WTC11 (cell line): Measurements from ENCODE around the gene SECTM1. TPM values are rescaled to one million over a fixed set of nuclear protein-coding genes. Genes with fewer than 3 reads are reported as not detected.
A peak's percentile ranks its signal among the peaks of the same experiment; 100 is the strongest.

ENCODE experiments used
- ATAC-seq: fragments of 200-7000 bp; cut with Tn5 transposase; 2 replicates; pipeline ENCODE4 v1.10.0; 2021; ENCODE audit warnings: mild to moderate bottlenecking, moderate library complexity
- CTCF ChIA-PET: fragments of 300-600 bp; sonication (Branson Sonifier 250); formaldehyde crosslinking; loops from one replicate; lab custom pipeline; 2021; ENCODE audit warnings: antibody characterized with exemption; lab: Charles Lee
- POLR2A ChIA-PET: fragments of 350-600 bp; sonication (Branson Sonifier 250); formaldehyde crosslinking; loops from one replicate; lab custom pipeline; 2021; ENCODE audit warnings: antibody characterized with exemption; lab: Charles Lee
- DNase-seq: peaks from one replicate; pipeline ENCODE4 v3.0.0; 2021; ENCODE audit warnings: low spot score
- H3K27ac Mint-ChIP-seq: 2 replicates; pipeline ENCODE4 v1.8.0; 2021; ENCODE audit warnings: mixed read lengths
- H3K27me3 Mint-ChIP-seq: 2 replicates; pipeline ENCODE4 v1.8.0; 2021; ENCODE audit warnings: low read depth, mild to moderate bottlenecking, moderate library complexity, mixed read lengths
- H3K36me3 Mint-ChIP-seq: 2 replicates; pipeline ENCODE4 v1.8.0; 2021; ENCODE audit warnings: mixed read lengths
- H3K4me1 Mint-ChIP-seq: 2 replicates; pipeline ENCODE4 v1.8.0; 2022; ENCODE audit warnings: mixed read lengths
- H3K4me3 Mint-ChIP-seq: 2 replicates; pipeline ENCODE4 v1.8.0; 2021; ENCODE audit warnings: mild to moderate bottlenecking, moderate library complexity, mixed read lengths
- H3K9me3 Mint-ChIP-seq: 2 replicates; pipeline ENCODE4 v1.8.0; 2021; ENCODE audit warnings: mixed read lengths
- AR ChIP-seq: fragments of 250-450 bp; sonication (Bioruptor Pico); IDR thresholded peaks from 2 replicates; pipeline ENCODE4 v1.9.0; 2021; ENCODE audit warnings: mild to moderate bottlenecking
- ATF2 ChIP-seq: sonication (generic); formaldehyde crosslinking; IDR thresholded peaks from 2 replicates; pipeline ENCODE4 v1.8.1; 2022; ENCODE audit warnings: low read depth, missing genetic modification reagents, borderline replicate concordance
- ATF3 ChIP-seq: sonication (generic); formaldehyde crosslinking; conservative IDR thresholded peaks from 2 replicates; pipeline ENCODE4 v1.8.1; 2022; ENCODE audit warnings: mild to moderate bottlenecking, missing genetic modification reagents
- GABPB1 ChIP-seq: sonication (generic); formaldehyde crosslinking; IDR thresholded peaks from 2 replicates; pipeline ENCODE4 v1.8.1; 2023; ENCODE audit warnings: mild to moderate bottlenecking, missing genetic modification reagents
- GRHL2 ChIP-seq: fragments of 250-450 bp; sonication (Bioruptor Pico); IDR thresholded peaks from 2 replicates; pipeline ENCODE4 v1.8.0; 2022; ENCODE audit warnings: mild to moderate bottlenecking, moderate library complexity; ENCODE audit not compliant: insufficient replicate concordance, severe bottlenecking
- GTF2I ChIP-seq: fragments of 250-450 bp; sonication (Bioruptor Pico); conservative IDR thresholded peaks from 2 replicates; pipeline ENCODE4 v1.4.0; 2021; ENCODE audit warnings: mild to moderate bottlenecking
- HMGA2 ChIP-seq: fragments of 250-450 bp; sonication (Bioruptor Pico); IDR thresholded peaks from 2 replicates; pipeline ENCODE4 v1.4.0; 2021; ENCODE audit warnings: mild to moderate bottlenecking, moderate library complexity
- MLX ChIP-seq: sonication (generic); formaldehyde crosslinking; IDR thresholded peaks from 2 replicates; pipeline ENCODE4 v1.8.1; 2023; ENCODE audit warnings: mild to moderate bottlenecking, missing genetic modification reagents, moderate library complexity
- NR2C2 ChIP-seq: sonication (generic); formaldehyde crosslinking; IDR thresholded peaks from 2 replicates; pipeline ENCODE4 v1.8.0; 2022; ENCODE audit warnings: mild to moderate bottlenecking, missing genetic modification reagents
- OVOL2 ChIP-seq: fragments of 250-450 bp; sonication (Bioruptor Pico); IDR thresholded peaks from 2 replicates; pipeline ENCODE4 v1.9.0; 2021; ENCODE audit warnings: mild to moderate bottlenecking, borderline replicate concordance
- RELA ChIP-seq: sonication (generic); formaldehyde crosslinking; IDR thresholded peaks from 2 replicates; pipeline ENCODE4 v1.8.1; 2022; ENCODE audit warnings: missing genetic modification reagents, mild to moderate bottlenecking, borderline replicate concordance
- SMAD4 ChIP-seq: sonication (generic); formaldehyde crosslinking; IDR thresholded peaks from 2 replicates; pipeline ENCODE4 v1.8.0; 2022; ENCODE audit warnings: mild to moderate bottlenecking, missing genetic modification reagents
- TEAD1 ChIP-seq: sonication (generic); formaldehyde crosslinking; IDR thresholded peaks from 2 replicates; pipeline ENCODE4 v1.8.0; 2022; ENCODE audit warnings: mild to moderate bottlenecking, missing genetic modification reagents
- TEAD4 ChIP-seq: sonication (generic); formaldehyde crosslinking; IDR thresholded peaks from 2 replicates; pipeline ENCODE4 v1.8.0; 2022; ENCODE audit warnings: mild to moderate bottlenecking, missing genetic modification reagents
- ZBTB43 ChIP-seq: sonication (generic); formaldehyde crosslinking; IDR thresholded peaks from 2 replicates; pipeline ENCODE4 v1.8.1; 2023; ENCODE audit warnings: mild to moderate bottlenecking, missing genetic modification reagents
- ZMAT4 ChIP-seq: fragments of 250-450 bp; sonication (Bioruptor Pico); IDR thresholded peaks from 2 replicates; pipeline ENCODE4 v1.9.0; 2021; ENCODE audit warnings: mild to moderate bottlenecking
- ZNF416 ChIP-seq: fragments of 250-450 bp; sonication (Bioruptor Pico); IDR thresholded peaks from 2 replicates; pipeline ENCODE4 v1.9.0; 2021; ENCODE audit warnings: mild to moderate bottlenecking, inconsistent platforms
- ZNF425 ChIP-seq: fragments of 250-450 bp; sonication (Bioruptor Pico); conservative IDR thresholded peaks from 2 replicates; pipeline ENCODE4 v1.9.0; 2021; ENCODE audit warnings: mild to moderate bottlenecking
- ZSCAN18 ChIP-seq: fragments of 250-450 bp; sonication (Bioruptor Pico); IDR thresholded peaks from 2 replicates; pipeline ENCODE4 v2.1.2; 2022; ENCODE audit warnings: mild to moderate bottlenecking, moderate library complexity
- total RNA-seq: library from RNA; stranded (reverse); gene quantifications from 3 replicates; pipeline ENCODE4 v1.2.3, GENCODE V29; 2021

The SECTM1 gene
- total RNA-seq, 1 experiment from 2014 or later = 0.22 TPM

GRCh38 chr17:82295472-82295814 lies 38.1 kb downstream of the SECTM1 start:
- Mint-ChIP-seq H3K9me3 (no peaks in the 10 kb centered on the region), H3K4me1 (peaks cover 19% of the 10 kb centered on the region), H3K27ac (no peak overlapping the region), H3K4me3 (no peak overlapping the region)
- ChIA-PET POLR2A (no interaction called here), CTCF (no interaction called here)
- TF ChIP-seq SMAD4 (CRISPR knock-in tag) (no peak), HMGA2 (CRISPR knock-in tag) (no peak), GTF2I (CRISPR knock-in tag) (no peak), NR2C2 (CRISPR knock-in tag) (no peak)
- TF ChIP-seq, all 79 proteins: peak for 0
- H3K36me3 Mint-ChIP-seq = no peaks in the 10 kb centered on the region
- H3K27me3 Mint-ChIP-seq = peaks cover 4% of the 10 kb centered on the region; the same call in 1 of the 2 replicates
- ATAC-seq (no peak), DNase-seq (no peak)

GRCh38 chr17:82294064-82294773 lies 39.3 kb downstream of the SECTM1 start:
- H3K27me3 Mint-ChIP-seq = peaks cover 4% of the 10 kb centered on the region; the same call in 1 of the 2 replicates
- ATAC-seq (no peak), DNase-seq (no peak)
- peak overlapping the region; percentile 86 for H3K27ac Mint-ChIP-seq
- ChIA-PET POLR2A (interaction anchor here (0.8 kb wide), 1 partner anchor 9 kb away, joined by 3 read pairs; no protein-coding TSS in a partner anchor), CTCF (no interaction called here)
- H3K4me3 Mint-ChIP-seq = peak overlapping the region; percentile 81
- TF ChIP-seq ZSCAN18 (CRISPR knock-in tag) (no peak), TEAD1 (no peak), GRHL2 (CRISPR knock-in tag) (no peak), TEAD4 (CRISPR knock-in tag) (no peak), ZNF425 (CRISPR knock-in tag) (no peak), AR (CRISPR knock-in tag) (no peak), MLX (CRISPR knock-in tag) (no peak), RELA (CRISPR knock-in tag) (no peak), GABPB1 (no peak), ATF2 (CRISPR knock-in tag) (no peak), ZNF416 (CRISPR knock-in tag) (no peak), ATF3 (CRISPR knock-in tag) (no peak), ZMAT4 (no peak), OVOL2 (CRISPR knock-in tag) (no peak), ZBTB43 (no peak)
- H3K36me3 Mint-ChIP-seq = no peaks in the 10 kb centered on the region
- peaks cover 19% of the 10 kb centered on the region for H3K4me1 Mint-ChIP-seq
- H3K9me3 Mint-ChIP-seq = no peaks in the 10 kb centered on the region
